Peyer's patch (tissue), 4 donors: ENCODE data around the gene CRB2. TPM values are rescaled to one million over a fixed set of nuclear protein-coding genes. Genes with fewer than 3 reads are reported as not detected.

Experiments used
- DNase-seq, 3 donors: peaks; one replicate each; pipeline ENCODE4 v3.0.0-alpha.2; 2017 to 2019
- H3K27ac ChIP-seq, 4 donors: fragments of 200-600 bp; sonication (generic); one replicate each; pipeline ENCODE4 v1.5.1; 2016 to 2019
- H3K27me3 ChIP-seq, 2 donors: fragments of 200-600 bp; sonication (generic); one replicate each; pipeline ENCODE4 v1.5.1; 2019
- H3K36me3 ChIP-seq, 3 donors: fragments of 200-600 bp; sonication (generic); one replicate each; pipeline ENCODE4 v1.5.1; 2016 to 2019
- H3K4me1 ChIP-seq, 4 donors: fragments of 200-600 bp; sonication (generic); one replicate each; pipeline ENCODE4 v1.5.1; 2016 to 2019
- H3K4me3 ChIP-seq, 4 donors: fragments of 200-600 bp; sonication (generic); 1 replicate in 3 of 4; 2 replicates in 1 of 4; pipeline ENCODE4 v1.5.1; 2016 to 2019; ENCODE audit warnings: mild to moderate bottlenecking in 1 of 4
- H3K9me3 ChIP-seq, 4 donors: fragments of 200-600 bp; sonication (generic); one replicate each; pipeline ENCODE4 v1.5.1; 2016 to 2019; ENCODE audit warnings: mild to moderate bottlenecking in 1 of 4
- CTCF ChIP-seq, 6 experiments: fragments of 450-650 bp in 4 of 6; fragments of 200-600 bp in 2 of 6; sonication (generic) in 1 of 6; IDR thresholded peaks; one replicate each; pipeline ENCODE4 v1.5.1; 2017 to 2019; ENCODE audit warnings: antibody characterized with exemption in 6 of 6, mild to moderate bottlenecking in 3 of 6, moderate library complexity in 1 of 6
- POLR2A ChIP-seq, 2 donors: fragments of 450-650 bp; IDR thresholded peaks; one replicate each; pipeline ENCODE4 v1.5.1; 2017; ENCODE audit warnings: antibody characterized with exemption in 2 of 2, mild to moderate bottlenecking in 2 of 2, moderate library complexity in 2 of 2
- total RNA-seq, 4 donors: library from RNA; depleted of rRNA; stranded (reverse); fragments of >200 nt; gene quantifications; one replicate each; pipeline ENCODE4 v1.1.0, GENCODE V29; 2016

Gene CRB2
- total RNA-seq, 4 donors from 2014 or later = 0.27 to 0.85 (median 0.83) TPM; not detected in 1

- no peaks in the 10 kb centered on the region for H3K36me3 ChIP-seq
- TF ChIP-seq CTCF (IDR thresholded peaks at IDR 0.05) = no peak
- no peak for TF ChIP-seq POLR2A (IDR thresholded peaks at IDR 0.05)
- no peaks in the 10 kb centered on the region for H3K9me3 ChIP-seq
- H3K27ac ChIP-seq = peak overlapping the region in 3 of 4 donors; percentile 19 to 70 (median 45)
- H3K4me1 ChIP-seq = peaks cover 0 to 14% (median 4%) of the 10 kb centered on the region in 4 donors
- H3K4me3 ChIP-seq = peak overlapping the region in 1 of 4 donors; percentile 3
- H3K27me3 ChIP-seq = no peaks in the 10 kb centered on the region
- no peak for DNase-seq
These were observed 32.6 kb upstream of the CRB2 start for GRCh38 chr9:123323196-123324013.

GRCh38 chr9:123324767-123325183 is 31.2 kb upstream of the CRB2 start:
- DNase-seq = no peak
- Histone ChIP-seq H3K9me3 (no peaks in the 10 kb centered on the region), H3K27ac (no peak overlapping the region), H3K36me3 (no peaks in the 10 kb centered on the region), H3K4me1 (peaks cover 0 to 14% (median 4%) of the 10 kb centered on the region in 4 donors), H3K27me3 (no peaks in the 10 kb centered on the region), H3K4me3 (no peak overlapping the region)
- TF ChIP-seq CTCF (IDR thresholded peaks at IDR 0.05) (no peak), POLR2A (IDR thresholded peaks at IDR 0.05) (no peak)

- no peaks in the 10 kb centered on the region for H3K27me3 ChIP-seq
- H3K9me3 ChIP-seq = no peaks in the 10 kb centered on the region
- no peak overlapping the region for H3K4me3 ChIP-seq
- TF ChIP-seq POLR2A (IDR thresholded peaks at IDR 0.05) (no peak), CTCF (IDR thresholded peaks at IDR 0.05) (no peak)
- H3K27ac ChIP-seq = peak overlapping the region in 1 of 4 donors; percentile 46
- no peak for DNase-seq
- H3K4me1 ChIP-seq = peaks cover 0 to 14% (median 4%) of the 10 kb centered on the region in 4 donors
- no peaks in the 10 kb centered on the region for H3K36me3 ChIP-seq
These were observed 29.8 kb upstream of the CRB2 start for GRCh38 chr9:123326187-123326586.

GRCh38 chr9:123326662-123327093 is 29.3 kb upstream of the CRB2 start:
- no peaks in the 10 kb centered on the region for H3K36me3 ChIP-seq
- peak in 2 of 3 donors; percentile 65 to 72 for DNase-seq
- H3K9me3 ChIP-seq = no peaks in the 10 kb centered on the region
- no peak for TF ChIP-seq CTCF (IDR thresholded peaks at IDR 0.05)
- TF ChIP-seq POLR2A (IDR thresholded peaks at IDR 0.05) = no peak
- no peak overlapping the region for H3K4me3 ChIP-seq
- peaks cover 0 to 14% (median 4%) of the 10 kb centered on the region in 4 donors for H3K4me1 ChIP-seq
- H3K27me3 ChIP-seq = no peaks in the 10 kb centered on the region
- H3K27ac ChIP-seq = peak overlapping the region in 1 of 4 donors; percentile 46

- H3K27me3 ChIP-seq = no peaks in the 10 kb centered on the region
- no peak for DNase-seq
- TF ChIP-seq CTCF (IDR thresholded peaks at IDR 0.05) (no peak), POLR2A (IDR thresholded peaks at IDR 0.05) (no peak)
- no peaks in the 10 kb centered on the region for H3K9me3 ChIP-seq
- H3K36me3 ChIP-seq = no peaks in the 10 kb centered on the region
- no peak overlapping the region for H3K27ac ChIP-seq
- H3K4me3 ChIP-seq = no peak overlapping the region
- peaks cover 0 to 4% (median 0%) of the 10 kb centered on the region in 4 donors for H3K4me1 ChIP-seq
These were observed 28.3 kb upstream of the CRB2 start for GRCh38 chr9:123327697-123328100.
